WTC11 (cell line): ENCODE results near the gene POLR3A. TPM values are rescaled to one million over a fixed set of nuclear protein-coding genes. Genes with fewer than 3 reads are reported as not detected.

Source experiments
- ATAC-seq: fragments of 200-7000 bp; cut with Tn5 transposase; 2 replicates; pipeline ENCODE4 v1.10.0; 2021; ENCODE audit warnings: mild to moderate bottlenecking, moderate library complexity
- CTCF ChIA-PET: fragments of 300-600 bp; sonication (Branson Sonifier 250); formaldehyde crosslinking; loops from one replicate; lab custom pipeline; 2021; ENCODE audit warnings: antibody characterized with exemption; lab: Charles Lee
- POLR2A ChIA-PET: fragments of 350-600 bp; sonication (Branson Sonifier 250); formaldehyde crosslinking; loops from one replicate; lab custom pipeline; 2021; ENCODE audit warnings: antibody characterized with exemption; lab: Charles Lee
- DNase-seq: peaks from one replicate; pipeline ENCODE4 v3.0.0; 2021; ENCODE audit warnings: low spot score
- H3K27ac Mint-ChIP-seq: 2 replicates; pipeline ENCODE4 v1.8.0; 2021; ENCODE audit warnings: mixed read lengths
- H3K27me3 Mint-ChIP-seq: 2 replicates; pipeline ENCODE4 v1.8.0; 2021; ENCODE audit warnings: low read depth, mild to moderate bottlenecking, moderate library complexity, mixed read lengths
- H3K36me3 Mint-ChIP-seq: 2 replicates; pipeline ENCODE4 v1.8.0; 2021; ENCODE audit warnings: mixed read lengths
- H3K4me1 Mint-ChIP-seq: 2 replicates; pipeline ENCODE4 v1.8.0; 2022; ENCODE audit warnings: mixed read lengths
- H3K4me3 Mint-ChIP-seq: 2 replicates; pipeline ENCODE4 v1.8.0; 2021; ENCODE audit warnings: mild to moderate bottlenecking, moderate library complexity, mixed read lengths
- H3K9me3 Mint-ChIP-seq: 2 replicates; pipeline ENCODE4 v1.8.0; 2021; ENCODE audit warnings: mixed read lengths
- EMX1 ChIP-seq: fragments of 250-450 bp; sonication (Bioruptor Pico); IDR thresholded peaks from 2 replicates; pipeline ENCODE4 v1.8.0; 2021; ENCODE audit warnings: mild to moderate bottlenecking
- ESRRA ChIP-seq: sonication (generic); formaldehyde crosslinking; IDR thresholded peaks from 2 replicates; pipeline ENCODE4 v1.8.1; 2022; ENCODE audit warnings: mild to moderate bottlenecking, missing genetic modification reagents, borderline replicate concordance
- GABPB1 ChIP-seq: sonication (generic); formaldehyde crosslinking; IDR thresholded peaks from 2 replicates; pipeline ENCODE4 v1.8.1; 2023; ENCODE audit warnings: mild to moderate bottlenecking, missing genetic modification reagents
- GTF2I ChIP-seq: fragments of 250-450 bp; sonication (Bioruptor Pico); conservative IDR thresholded peaks from 2 replicates; pipeline ENCODE4 v1.4.0; 2021; ENCODE audit warnings: mild to moderate bottlenecking
- MXD4 ChIP-seq: fragments of 250-450 bp; sonication (Bioruptor Pico); IDR thresholded peaks from 2 replicates; pipeline ENCODE4 v1.8.0; 2021; ENCODE audit warnings: mild to moderate bottlenecking, moderate library complexity, borderline replicate concordance
- MYBL2 ChIP-seq: sonication (generic); formaldehyde crosslinking; IDR thresholded peaks from 2 replicates; pipeline ENCODE4 v1.8.1; 2023; ENCODE audit warnings: mild to moderate bottlenecking, moderate library complexity, missing genetic modification reagents
- NFE2L1 ChIP-seq: sonication (generic); formaldehyde crosslinking; IDR thresholded peaks from 2 replicates; pipeline ENCODE4 v1.8.1; 2023; ENCODE audit warnings: missing genetic modification reagents
- PRRX2 ChIP-seq: fragments of 250-450 bp; sonication (Bioruptor Pico); IDR thresholded peaks from 2 replicates; pipeline ENCODE4 v1.8.0; 2021; ENCODE audit warnings: mild to moderate bottlenecking
- SMAD3 ChIP-seq: sonication (generic); formaldehyde crosslinking; IDR thresholded peaks from 2 replicates; pipeline ENCODE4 v1.8.0; 2022; ENCODE audit warnings: missing genetic modification reagents, mild to moderate bottlenecking, borderline replicate concordance
- ZBTB21 ChIP-seq: sonication (generic); formaldehyde crosslinking; IDR thresholded peaks from 2 replicates; pipeline ENCODE4 v1.8.1; 2023; ENCODE audit warnings: mild to moderate bottlenecking, missing genetic modification reagents, borderline replicate concordance
- ZNF219 ChIP-seq: sonication (generic); formaldehyde crosslinking; IDR thresholded peaks from 2 replicates; pipeline ENCODE4 v1.8.0; 2023; ENCODE audit warnings: missing genetic modification reagents, mild to moderate bottlenecking, borderline replicate concordance
- ZNF423 ChIP-seq: fragments of 250-450 bp; sonication (Bioruptor Pico); IDR thresholded peaks from 2 replicates; pipeline ENCODE4 v2.1.2; 2022; ENCODE audit warnings: mild to moderate bottlenecking, moderate library complexity
- total RNA-seq: library from RNA; stranded (reverse); gene quantifications from 3 replicates; pipeline ENCODE4 v1.2.3, GENCODE V29; 2021
- TF ChIP-seq, protein P1 (sequence below): fragments of 250-450 bp; sonication (Bioruptor Pico); IDR thresholded peaks from 2 replicates; pipeline ENCODE4 v1.9.0; 2021; ENCODE audit warnings: mild to moderate bottlenecking
- TF ChIP-seq, protein P2 (sequence below): sonication (generic); formaldehyde crosslinking; IDR thresholded peaks from 2 replicates; pipeline ENCODE4 v1.8.1; 2023; ENCODE audit warnings: mild to moderate bottlenecking, missing genetic modification reagents
- TF ChIP-seq, protein P3 (sequence below): sonication (generic); formaldehyde crosslinking; IDR thresholded peaks from 2 replicates; pipeline ENCODE4 v1.8.1; 2022; ENCODE audit warnings: low read depth, missing genetic modification reagents, borderline replicate concordance
- TF ChIP-seq, protein P4 (sequence below): fragments of 200-600 bp; IDR thresholded peaks from 2 replicates; pipeline ENCODE4 v1.8.0; 2022; ENCODE audit warnings: antibody characterized with exemption
- TF ChIP-seq, protein P5 (sequence below): fragments of 250-450 bp; sonication (Bioruptor Pico); conservative IDR thresholded peaks from 2 replicates; pipeline ENCODE4 v1.9.0; 2021; ENCODE audit warnings: mild to moderate bottlenecking
- TF ChIP-seq, protein P6 (sequence below): fragments of 250-450 bp; sonication (Bioruptor Pico); IDR thresholded peaks from 2 replicates; pipeline ENCODE4 v1.8.0; 2021; ENCODE audit warnings: mild to moderate bottlenecking
- TF ChIP-seq, protein P7 (sequence below): sonication (generic); formaldehyde crosslinking; IDR thresholded peaks from 2 replicates; pipeline ENCODE4 v1.8.0; 2022; ENCODE audit warnings: mild to moderate bottlenecking, missing genetic modification reagents

The POLR3A gene
- total RNA-seq, 1 experiment from 2014 or later: 32.2 TPM

DNA sequence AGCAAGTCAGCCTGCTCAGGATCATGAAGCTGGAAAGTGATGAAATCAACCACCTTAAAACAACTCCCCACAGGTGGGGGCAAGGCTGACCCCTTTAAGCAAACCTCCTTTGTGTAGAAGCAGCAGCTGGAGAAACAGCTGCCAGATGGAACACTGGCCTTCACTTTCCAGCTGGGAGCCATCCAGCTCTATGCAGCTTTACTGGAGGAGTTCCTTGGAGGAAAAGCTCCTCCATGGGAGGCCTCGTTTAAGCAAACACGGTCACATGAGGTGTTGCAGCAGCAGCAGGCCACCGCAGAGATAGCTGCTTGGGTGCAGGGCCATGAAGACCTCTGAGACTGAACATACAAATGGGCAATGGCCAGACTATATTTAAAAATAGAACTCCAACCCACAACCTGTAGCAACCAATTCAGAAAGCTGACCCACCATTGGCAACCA is 89.7 kb downstream of the POLR3A start:
- ChIA-PET POLR2A (interaction anchor here (0.7 kb wide), 1 partner anchor 96 kb away, joined by 3 read pairs; no protein-coding TSS in a partner anchor), CTCF (interaction anchor here (0.5 to 1.9 kb wide), 6 partner anchors 35 to 136 kb away, joined by 3 to 13 read pairs (median 5); no protein-coding TSS in a partner anchor)
- DNase-seq (no peak), ATAC-seq (peak; percentile 24)
- H3K9me3 Mint-ChIP-seq: no peaks in the 10 kb centered on the region
- peaks cover 3% of the 10 kb centered on the region for H3K27me3 Mint-ChIP-seq
- no peak overlapping the region for H3K27ac Mint-ChIP-seq
- TF ChIP-seq PRRX2 (CRISPR knock-in tag) (no peak), SMAD3 (CRISPR knock-in tag) (no peak), EMX1 (CRISPR knock-in tag) (no peak), ZNF219 (CRISPR knock-in tag) (no peak)
- TF ChIP-seq, protein P1, sequence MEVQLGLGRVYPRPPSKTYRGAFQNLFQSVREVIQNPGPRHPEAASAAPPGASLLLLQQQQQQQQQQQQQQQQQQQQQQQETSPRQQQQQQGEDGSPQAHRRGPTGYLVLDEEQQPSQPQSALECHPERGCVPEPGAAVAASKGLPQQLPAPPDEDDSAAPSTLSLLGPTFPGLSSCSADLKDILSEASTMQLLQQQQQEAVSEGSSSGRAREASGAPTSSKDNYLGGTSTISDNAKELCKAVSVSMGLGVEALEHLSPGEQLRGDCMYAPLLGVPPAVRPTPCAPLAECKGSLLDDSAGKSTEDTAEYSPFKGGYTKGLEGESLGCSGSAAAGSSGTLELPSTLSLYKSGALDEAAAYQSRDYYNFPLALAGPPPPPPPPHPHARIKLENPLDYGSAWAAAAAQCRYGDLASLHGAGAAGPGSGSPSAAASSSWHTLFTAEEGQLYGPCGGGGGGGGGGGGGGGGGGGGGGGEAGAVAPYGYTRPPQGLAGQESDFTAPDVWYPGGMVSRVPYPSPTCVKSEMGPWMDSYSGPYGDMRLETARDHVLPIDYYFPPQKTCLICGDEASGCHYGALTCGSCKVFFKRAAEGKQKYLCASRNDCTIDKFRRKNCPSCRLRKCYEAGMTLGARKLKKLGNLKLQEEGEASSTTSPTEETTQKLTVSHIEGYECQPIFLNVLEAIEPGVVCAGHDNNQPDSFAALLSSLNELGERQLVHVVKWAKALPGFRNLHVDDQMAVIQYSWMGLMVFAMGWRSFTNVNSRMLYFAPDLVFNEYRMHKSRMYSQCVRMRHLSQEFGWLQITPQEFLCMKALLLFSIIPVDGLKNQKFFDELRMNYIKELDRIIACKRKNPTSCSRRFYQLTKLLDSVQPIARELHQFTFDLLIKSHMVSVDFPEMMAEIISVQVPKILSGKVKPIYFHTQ (CRISPR knock-in tag): no peak
- TF ChIP-seq, protein P2, sequence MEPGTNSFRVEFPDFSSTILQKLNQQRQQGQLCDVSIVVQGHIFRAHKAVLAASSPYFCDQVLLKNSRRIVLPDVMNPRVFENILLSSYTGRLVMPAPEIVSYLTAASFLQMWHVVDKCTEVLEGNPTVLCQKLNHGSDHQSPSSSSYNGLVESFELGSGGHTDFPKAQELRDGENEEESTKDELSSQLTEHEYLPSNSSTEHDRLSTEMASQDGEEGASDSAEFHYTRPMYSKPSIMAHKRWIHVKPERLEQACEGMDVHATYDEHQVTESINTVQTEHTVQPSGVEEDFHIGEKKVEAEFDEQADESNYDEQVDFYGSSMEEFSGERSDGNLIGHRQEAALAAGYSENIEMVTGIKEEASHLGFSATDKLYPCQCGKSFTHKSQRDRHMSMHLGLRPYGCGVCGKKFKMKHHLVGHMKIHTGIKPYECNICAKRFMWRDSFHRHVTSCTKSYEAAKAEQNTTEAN (CRISPR knock-in tag): no peak
- TF ChIP-seq, protein P3, sequence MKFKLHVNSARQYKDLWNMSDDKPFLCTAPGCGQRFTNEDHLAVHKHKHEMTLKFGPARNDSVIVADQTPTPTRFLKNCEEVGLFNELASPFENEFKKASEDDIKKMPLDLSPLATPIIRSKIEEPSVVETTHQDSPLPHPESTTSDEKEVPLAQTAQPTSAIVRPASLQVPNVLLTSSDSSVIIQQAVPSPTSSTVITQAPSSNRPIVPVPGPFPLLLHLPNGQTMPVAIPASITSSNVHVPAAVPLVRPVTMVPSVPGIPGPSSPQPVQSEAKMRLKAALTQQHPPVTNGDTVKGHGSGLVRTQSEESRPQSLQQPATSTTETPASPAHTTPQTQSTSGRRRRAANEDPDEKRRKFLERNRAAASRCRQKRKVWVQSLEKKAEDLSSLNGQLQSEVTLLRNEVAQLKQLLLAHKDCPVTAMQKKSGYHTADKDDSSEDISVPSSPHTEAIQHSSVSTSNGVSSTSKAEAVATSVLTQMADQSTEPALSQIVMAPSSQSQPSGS (CRISPR knock-in tag): no peak
- TF ChIP-seq, protein P4, sequence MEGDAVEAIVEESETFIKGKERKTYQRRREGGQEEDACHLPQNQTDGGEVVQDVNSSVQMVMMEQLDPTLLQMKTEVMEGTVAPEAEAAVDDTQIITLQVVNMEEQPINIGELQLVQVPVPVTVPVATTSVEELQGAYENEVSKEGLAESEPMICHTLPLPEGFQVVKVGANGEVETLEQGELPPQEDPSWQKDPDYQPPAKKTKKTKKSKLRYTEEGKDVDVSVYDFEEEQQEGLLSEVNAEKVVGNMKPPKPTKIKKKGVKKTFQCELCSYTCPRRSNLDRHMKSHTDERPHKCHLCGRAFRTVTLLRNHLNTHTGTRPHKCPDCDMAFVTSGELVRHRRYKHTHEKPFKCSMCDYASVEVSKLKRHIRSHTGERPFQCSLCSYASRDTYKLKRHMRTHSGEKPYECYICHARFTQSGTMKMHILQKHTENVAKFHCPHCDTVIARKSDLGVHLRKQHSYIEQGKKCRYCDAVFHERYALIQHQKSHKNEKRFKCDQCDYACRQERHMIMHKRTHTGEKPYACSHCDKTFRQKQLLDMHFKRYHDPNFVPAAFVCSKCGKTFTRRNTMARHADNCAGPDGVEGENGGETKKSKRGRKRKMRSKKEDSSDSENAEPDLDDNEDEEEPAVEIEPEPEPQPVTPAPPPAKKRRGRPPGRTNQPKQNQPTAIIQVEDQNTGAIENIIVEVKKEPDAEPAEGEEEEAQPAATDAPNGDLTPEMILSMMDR: no peak
- TF ChIP-seq, protein P5, sequence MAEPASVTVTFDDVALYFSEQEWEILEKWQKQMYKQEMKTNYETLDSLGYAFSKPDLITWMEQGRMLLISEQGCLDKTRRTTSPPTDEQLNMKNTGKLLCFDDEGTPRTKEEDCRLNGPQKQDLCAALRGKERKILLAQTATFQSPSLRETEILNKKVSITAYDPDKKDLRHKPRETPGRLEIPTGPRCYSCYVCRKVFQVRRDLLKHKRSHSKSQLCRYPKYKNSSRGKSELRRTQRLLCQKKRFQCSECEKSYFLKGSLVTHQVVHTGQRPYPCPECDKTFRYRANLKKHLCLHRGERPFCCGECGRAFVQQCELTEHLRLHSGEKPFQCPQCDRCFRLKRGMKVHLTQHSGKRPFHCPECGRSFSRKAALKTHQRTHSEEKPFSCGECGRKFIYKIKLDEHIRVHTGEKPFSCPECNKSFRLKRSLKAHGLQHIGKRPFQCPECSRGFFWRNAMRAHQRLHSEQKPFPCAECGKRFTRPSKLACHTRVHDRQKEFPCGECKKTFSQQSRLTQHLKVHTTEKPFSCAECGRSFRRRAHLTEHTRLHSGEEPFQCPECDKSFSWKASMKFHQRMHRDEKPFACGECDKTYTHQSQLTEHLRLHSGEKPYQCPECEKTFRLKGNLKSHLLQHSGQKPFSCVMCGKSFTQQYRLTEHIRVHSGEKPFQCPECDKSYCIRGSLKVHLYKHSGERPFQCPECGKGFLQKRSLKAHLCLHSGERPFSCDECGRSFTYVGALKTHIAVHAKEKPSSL: no peak
- TF ChIP-seq, protein P6, sequence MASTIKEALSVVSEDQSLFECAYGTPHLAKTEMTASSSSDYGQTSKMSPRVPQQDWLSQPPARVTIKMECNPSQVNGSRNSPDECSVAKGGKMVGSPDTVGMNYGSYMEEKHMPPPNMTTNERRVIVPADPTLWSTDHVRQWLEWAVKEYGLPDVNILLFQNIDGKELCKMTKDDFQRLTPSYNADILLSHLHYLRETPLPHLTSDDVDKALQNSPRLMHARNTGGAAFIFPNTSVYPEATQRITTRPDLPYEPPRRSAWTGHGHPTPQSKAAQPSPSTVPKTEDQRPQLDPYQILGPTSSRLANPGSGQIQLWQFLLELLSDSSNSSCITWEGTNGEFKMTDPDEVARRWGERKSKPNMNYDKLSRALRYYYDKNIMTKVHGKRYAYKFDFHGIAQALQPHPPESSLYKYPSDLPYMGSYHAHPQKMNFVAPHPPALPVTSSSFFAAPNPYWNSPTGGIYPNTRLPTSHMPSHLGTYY (CRISPR knock-in tag): no peak
- no peak overlapping the region for H3K4me3 Mint-ChIP-seq
- no peaks in the 10 kb centered on the region for H3K36me3 Mint-ChIP-seq
- peaks cover 40% of the 10 kb centered on the region for H3K4me1 Mint-ChIP-seq

DNA sequence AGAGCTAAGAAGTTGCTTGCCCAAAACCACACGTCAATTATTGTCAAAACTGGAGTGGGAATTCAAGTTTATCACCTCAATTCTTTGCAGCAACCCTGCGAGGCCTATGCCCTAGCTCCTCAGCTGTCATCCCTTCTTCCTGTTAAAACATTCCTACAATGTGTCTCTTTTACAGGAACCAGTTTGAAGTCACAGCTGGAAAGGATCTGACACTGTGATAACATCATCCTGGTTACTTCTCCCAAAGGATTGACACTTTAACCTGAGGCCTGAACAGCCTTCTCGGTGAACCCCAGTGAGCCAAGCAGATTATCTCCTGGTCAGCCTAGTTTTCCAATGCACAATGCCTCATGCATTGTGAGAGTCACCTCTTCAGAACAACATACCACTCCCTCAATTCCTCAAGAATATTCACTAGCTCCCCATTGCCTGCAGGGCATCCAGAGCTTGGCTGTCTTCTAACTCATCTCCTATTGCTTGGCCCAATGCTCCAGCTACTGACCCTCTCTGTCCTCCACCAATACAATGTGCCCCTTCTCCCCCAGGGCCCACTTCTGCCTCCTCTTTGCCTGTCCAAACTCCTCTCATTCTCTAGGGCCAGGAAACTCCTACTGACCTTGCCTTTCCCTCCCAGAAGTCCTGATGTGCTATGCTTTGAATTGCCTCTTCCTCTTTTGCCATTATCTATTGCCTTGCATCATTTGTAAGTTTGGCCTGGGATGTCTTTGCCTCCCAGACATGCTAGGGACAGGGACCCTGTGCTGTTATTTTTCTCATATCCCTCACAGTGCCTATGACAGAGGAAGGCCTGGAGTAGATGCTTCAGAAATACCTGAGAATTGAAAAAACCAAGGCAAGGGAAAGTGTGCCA is 92.4 kb downstream of the POLR3A start:
- Mint-ChIP-seq H3K4me1 (peaks cover 33% of the 10 kb centered on the region), H3K27ac (peak overlapping the region; percentile 2; the same call in 1 of the 2 replicates), H3K4me3 (no peak overlapping the region), H3K9me3 (no peaks in the 10 kb centered on the region), H3K36me3 (no peaks in the 10 kb centered on the region), H3K27me3 (peaks cover 3% of the 10 kb centered on the region)
- DNase-seq: no peak
- no peak for ATAC-seq
- ChIA-PET POLR2A (interaction anchor here (0.6 kb wide), 1 partner anchor 42 kb away, joined by 3 read pairs; no protein-coding TSS in a partner anchor), CTCF (interaction anchor here (0.6 to 1.3 kb wide), 4 partner anchors 36 to 1553 kb away, joined by 3 to 4 read pairs (median 4); no protein-coding TSS in a partner anchor)
- TF ChIP-seq EMX1 (CRISPR knock-in tag) (no peak), GTF2I (no peak), MXD4 (CRISPR knock-in tag) (no peak), ZNF423 (CRISPR knock-in tag) (no peak), ZBTB21 (CRISPR knock-in tag) (no peak), ESRRA (CRISPR knock-in tag) (no peak), MYBL2 (no peak), NFE2L1 (CRISPR knock-in tag) (no peak), GABPB1 (CRISPR knock-in tag) (no peak)
- TF ChIP-seq, protein P7, sequence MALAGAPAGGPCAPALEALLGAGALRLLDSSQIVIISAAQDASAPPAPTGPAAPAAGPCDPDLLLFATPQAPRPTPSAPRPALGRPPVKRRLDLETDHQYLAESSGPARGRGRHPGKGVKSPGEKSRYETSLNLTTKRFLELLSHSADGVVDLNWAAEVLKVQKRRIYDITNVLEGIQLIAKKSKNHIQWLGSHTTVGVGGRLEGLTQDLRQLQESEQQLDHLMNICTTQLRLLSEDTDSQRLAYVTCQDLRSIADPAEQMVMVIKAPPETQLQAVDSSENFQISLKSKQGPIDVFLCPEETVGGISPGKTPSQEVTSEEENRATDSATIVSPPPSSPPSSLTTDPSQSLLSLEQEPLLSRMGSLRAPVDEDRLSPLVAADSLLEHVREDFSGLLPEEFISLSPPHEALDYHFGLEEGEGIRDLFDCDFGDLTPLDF: no peak
- TF ChIP-seq, protein P2 (CRISPR knock-in tag): no peak
